Measurements from ENCODE around the gene ZBTB7A.

GRCh38 chr19:4067396-4068046, 822 bp upstream of the ZBTB7A start:
- TF ChIP-seq CTCF (IDR thresholded peaks at IDR 0.05; ENCODE audit: borderline replicate concordance, extremely low read depth, low read length, poor library complexity, severe bottlenecking) (peak; percentile 17), EZH2 (IDR thresholded peaks at IDR 0.05; ENCODE audit: borderline replicate concordance, low read depth, low read length, severe bottlenecking) (no peak)

Data from DND-41 (cell line).